WTC11 (cell line): ENCODE measurements around the gene SHANK1. TPM values are rescaled to one million over a fixed set of nuclear protein-coding genes. Genes with fewer than 3 reads are reported as not detected.

Source experiments
- ATAC-seq: fragments of 200-7000 bp; cut with Tn5 transposase; 2 replicates; pipeline ENCODE4 v1.10.0; 2021; ENCODE audit warnings: mild to moderate bottlenecking, moderate library complexity
- CTCF ChIA-PET: fragments of 300-600 bp; sonication (Branson Sonifier 250); formaldehyde crosslinking; loops from one replicate; lab custom pipeline; 2021; ENCODE audit warnings: antibody characterized with exemption; lab: Charles Lee
- POLR2A ChIA-PET: fragments of 350-600 bp; sonication (Branson Sonifier 250); formaldehyde crosslinking; loops from one replicate; lab custom pipeline; 2021; ENCODE audit warnings: antibody characterized with exemption; lab: Charles Lee
- DNase-seq: peaks from one replicate; pipeline ENCODE4 v3.0.0; 2021; ENCODE audit warnings: low spot score
- H3K27ac Mint-ChIP-seq: 2 replicates; pipeline ENCODE4 v1.8.0; 2021; ENCODE audit warnings: mixed read lengths
- H3K27me3 Mint-ChIP-seq: 2 replicates; pipeline ENCODE4 v1.8.0; 2021; ENCODE audit warnings: low read depth, mild to moderate bottlenecking, moderate library complexity, mixed read lengths
- H3K36me3 Mint-ChIP-seq: 2 replicates; pipeline ENCODE4 v1.8.0; 2021; ENCODE audit warnings: mixed read lengths
- H3K4me1 Mint-ChIP-seq: 2 replicates; pipeline ENCODE4 v1.8.0; 2022; ENCODE audit warnings: mixed read lengths
- H3K4me3 Mint-ChIP-seq: 2 replicates; pipeline ENCODE4 v1.8.0; 2021; ENCODE audit warnings: mild to moderate bottlenecking, moderate library complexity, mixed read lengths
- H3K9me3 Mint-ChIP-seq: 2 replicates; pipeline ENCODE4 v1.8.0; 2021; ENCODE audit warnings: mixed read lengths
- AFF4 ChIP-seq: sonication (generic); formaldehyde crosslinking; IDR thresholded peaks from 2 replicates; pipeline ENCODE4 v1.8.1; 2023; ENCODE audit warnings: mild to moderate bottlenecking, missing genetic modification reagents, borderline replicate concordance
- CREB1 ChIP-seq: sonication (generic); formaldehyde crosslinking; IDR thresholded peaks from 2 replicates; pipeline ENCODE4 v1.8.0; 2023; ENCODE audit warnings: mild to moderate bottlenecking, missing genetic modification reagents
- ELF4 ChIP-seq: sonication (generic); formaldehyde crosslinking; IDR thresholded peaks from 2 replicates; pipeline ENCODE4 v1.8.1; 2022; ENCODE audit warnings: low read depth, mild to moderate bottlenecking, moderate library complexity, missing genetic modification reagents
- EMX1 ChIP-seq: fragments of 250-450 bp; sonication (Bioruptor Pico); IDR thresholded peaks from 2 replicates; pipeline ENCODE4 v1.8.0; 2021; ENCODE audit warnings: mild to moderate bottlenecking
- ERG ChIP-seq: fragments of 250-450 bp; sonication (Bioruptor Pico); IDR thresholded peaks from 2 replicates; pipeline ENCODE4 v1.8.0; 2021; ENCODE audit warnings: mild to moderate bottlenecking
- ESRRA ChIP-seq: sonication (generic); formaldehyde crosslinking; IDR thresholded peaks from 2 replicates; pipeline ENCODE4 v1.8.1; 2022; ENCODE audit warnings: mild to moderate bottlenecking, missing genetic modification reagents, borderline replicate concordance
- FOXK1 ChIP-seq: sonication (generic); formaldehyde crosslinking; IDR thresholded peaks from 2 replicates; pipeline ENCODE4 v1.8.0; 2022; ENCODE audit warnings: mild to moderate bottlenecking, moderate library complexity, missing genetic modification reagents
- FOXP1 ChIP-seq: sonication (generic); formaldehyde crosslinking; IDR thresholded peaks from 2 replicates; pipeline ENCODE4 v1.8.0; 2022; ENCODE audit warnings: missing genetic modification reagents, mild to moderate bottlenecking, moderate library complexity, borderline replicate concordance
- IRF2 ChIP-seq: sonication (generic); formaldehyde crosslinking; IDR thresholded peaks from 2 replicates; pipeline ENCODE4 v1.8.0; 2022; ENCODE audit warnings: low read depth, missing genetic modification reagents, borderline replicate concordance
- NR1H2 ChIP-seq: sonication (generic); formaldehyde crosslinking; IDR thresholded peaks from 2 replicates; pipeline ENCODE4 v1.9.0; 2021; ENCODE audit warnings: mild to moderate bottlenecking, moderate library complexity, missing genetic modification reagents
- SMAD3 ChIP-seq: sonication (generic); formaldehyde crosslinking; IDR thresholded peaks from 2 replicates; pipeline ENCODE4 v1.8.0; 2022; ENCODE audit warnings: missing genetic modification reagents, mild to moderate bottlenecking, borderline replicate concordance
- TEAD1 ChIP-seq: sonication (generic); formaldehyde crosslinking; IDR thresholded peaks from 2 replicates; pipeline ENCODE4 v1.8.0; 2022; ENCODE audit warnings: mild to moderate bottlenecking, missing genetic modification reagents
- TEAD4 ChIP-seq: sonication (generic); formaldehyde crosslinking; IDR thresholded peaks from 2 replicates; pipeline ENCODE4 v1.8.0; 2022; ENCODE audit warnings: mild to moderate bottlenecking, missing genetic modification reagents
- USF2 ChIP-seq: sonication (generic); formaldehyde crosslinking; IDR thresholded peaks from 2 replicates; pipeline ENCODE4 v1.8.1; 2023; ENCODE audit warnings: mild to moderate bottlenecking, missing genetic modification reagents, moderate library complexity
- ZNF121 ChIP-seq: sonication (generic); formaldehyde crosslinking; IDR thresholded peaks from 2 replicates; pipeline ENCODE4 v1.8.0; 2023; ENCODE audit warnings: missing genetic modification reagents
- ZNF396 ChIP-seq: fragments of 250-450 bp; sonication (Bioruptor Pico); IDR thresholded peaks from 2 replicates; pipeline ENCODE4 v1.8.0; 2021; ENCODE audit warnings: mild to moderate bottlenecking, moderate library complexity, borderline replicate concordance
- total RNA-seq: library from RNA; stranded (reverse); gene quantifications from 3 replicates; pipeline ENCODE4 v1.2.3, GENCODE V29; 2021
- TF ChIP-seq, protein P1 (sequence below): sonication (generic); formaldehyde crosslinking; IDR thresholded peaks from 2 replicates; pipeline ENCODE4 v1.8.1; 2022; ENCODE audit warnings: mild to moderate bottlenecking, moderate library complexity, missing genetic modification reagents

Gene SHANK1
- total RNA-seq, 1 experiment from 2014 or later, result 8.7 TPM

- no peak overlapping the region for H3K27ac Mint-ChIP-seq
- no peak overlapping the region for H3K4me3 Mint-ChIP-seq
- H3K9me3 Mint-ChIP-seq, result peaks cover 23% of the 10 kb centered on the region
- POLR2A ChIA-PET, result no interaction called here
- ATAC-seq, result no peak
- peaks cover 35% of the 10 kb centered on the region for H3K27me3 Mint-ChIP-seq
- CTCF ChIA-PET, result interaction anchor here (0.6 kb wide), 1 partner anchor 396 kb away, joined by 3 read pairs; no protein-coding TSS in a partner anchor
- no peak for DNase-seq
- TF ChIP-seq ZNF396 (CRISPR knock-in tag) (no peak), NR1H2 (no peak), CREB1 (CRISPR knock-in tag) (no peak), AFF4 (CRISPR knock-in tag) (no peak), ELF4 (CRISPR knock-in tag) (no peak), TEAD4 (CRISPR knock-in tag) (no peak), EMX1 (CRISPR knock-in tag) (no peak), TEAD1 (CRISPR knock-in tag) (no peak), ESRRA (CRISPR knock-in tag) (no peak), ZNF121 (CRISPR knock-in tag) (no peak), IRF2 (CRISPR knock-in tag) (no peak), ERG (CRISPR knock-in tag) (no peak), SMAD3 (no peak), FOXK1 (CRISPR knock-in tag) (no peak), USF2 (CRISPR knock-in tag) (no peak)
- TF ChIP-seq, protein P1, sequence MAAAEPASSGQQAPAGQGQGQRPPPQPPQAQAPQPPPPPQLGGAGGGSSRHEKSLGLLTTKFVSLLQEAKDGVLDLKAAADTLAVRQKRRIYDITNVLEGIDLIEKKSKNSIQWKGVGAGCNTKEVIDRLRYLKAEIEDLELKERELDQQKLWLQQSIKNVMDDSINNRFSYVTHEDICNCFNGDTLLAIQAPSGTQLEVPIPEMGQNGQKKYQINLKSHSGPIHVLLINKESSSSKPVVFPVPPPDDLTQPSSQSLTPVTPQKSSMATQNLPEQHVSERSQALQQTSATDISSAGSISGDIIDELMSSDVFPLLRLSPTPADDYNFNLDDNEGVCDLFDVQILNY (CRISPR knock-in tag), result no peak
- peaks cover 42% of the 10 kb centered on the region for H3K36me3 Mint-ChIP-seq
- H3K4me1 Mint-ChIP-seq, result peaks cover 16% of the 10 kb centered on the region
Measured at GRCh38 chr19:50636317-50637085, 83.1 kb downstream of the SHANK1 start.

DNA sequence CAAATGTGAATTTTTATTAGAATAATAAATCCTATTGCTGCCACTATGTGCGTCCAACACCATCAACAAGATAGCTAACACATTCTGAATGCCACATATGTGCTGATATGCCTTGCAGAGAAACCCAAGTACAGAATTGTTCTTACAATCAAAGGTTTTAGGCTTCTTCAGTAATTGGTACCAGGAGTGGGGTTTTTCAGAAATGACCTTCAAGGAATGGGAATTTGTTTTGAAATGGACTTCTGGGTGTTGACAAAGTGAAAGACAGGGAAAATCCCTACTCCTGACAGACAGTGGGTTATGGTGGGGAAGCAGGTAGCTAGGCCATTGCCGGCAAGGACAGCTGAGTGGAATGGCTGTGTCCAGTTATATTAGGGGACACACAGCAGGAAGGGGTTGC is 85.6 kb downstream of the SHANK1 start:
- no peak for DNase-seq
- Mint-ChIP-seq H3K27me3 (peaks cover 27% of the 10 kb centered on the region), H3K4me3 (no peak overlapping the region), H3K36me3 (peaks cover 42% of the 10 kb centered on the region), H3K27ac (no peak overlapping the region), H3K9me3 (peaks cover 23% of the 10 kb centered on the region), H3K4me1 (peaks cover 13% of the 10 kb centered on the region)
- ChIA-PET POLR2A (no interaction called here), CTCF (no interaction called here)
- no peak for ATAC-seq
- TF ChIP-seq FOXP1 (CRISPR knock-in tag), result no peak
